Erythroblast (primary cell): Measurements from ENCODE around the gene SURF4.

Source experiments
- DNase-seq, 2 experiments: peaks; one replicate each; lab custom pipeline; 2025; lab: John Stamatoyannopoulos, UW
- GATA1 ChIP-seq: IDR thresholded peaks from 2 replicates; pipeline ENCODE4 v1.6.1; 2011; ENCODE audit warnings: low read depth, mild to moderate bottlenecking, control low read depth, low read length, moderate library complexity
- POLR2A ChIP-seq: IDR thresholded peaks from 2 replicates; pipeline ENCODE4 v1.6.1; 2011; ENCODE audit warnings: mild to moderate bottlenecking, low read length

Gene SURF4

GRCh38 chr9:133374612-133375115 lies 1.2 kb downstream of the SURF4 start:
- TF ChIP-seq POLR2A = no peak
- peak; percentile 57 to 73 for DNase-seq

GRCh38 chr9:133372144-133372543 lies 3.7 kb downstream of the SURF4 start:
- no peak for DNase-seq
- no peak for TF ChIP-seq POLR2A
- no peak for TF ChIP-seq GATA1

DNA sequence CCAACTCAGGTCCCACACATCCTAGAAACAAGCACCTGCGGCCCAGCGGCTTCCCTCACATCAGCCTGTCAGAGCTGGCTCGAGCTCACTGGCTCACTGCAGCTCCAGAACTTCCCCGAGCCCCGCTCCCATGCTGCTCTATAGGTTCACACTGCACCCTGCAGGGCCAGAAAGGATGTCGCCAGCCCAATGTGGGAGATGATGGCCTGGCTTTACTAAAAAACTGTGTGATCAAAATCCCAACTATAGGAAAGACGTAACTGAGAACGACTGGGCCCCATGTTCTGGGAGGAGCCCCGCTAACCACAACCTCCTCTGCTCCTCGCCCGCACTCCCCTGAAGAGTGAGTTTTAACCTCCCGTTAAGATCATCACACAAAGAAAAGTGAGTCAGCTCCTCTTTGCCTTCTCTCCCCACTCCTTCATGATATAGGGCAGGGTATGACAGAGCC lies 4.6 kb downstream of the SURF4 start:
- DNase-seq = peak; percentile 38 to 51
- TF ChIP-seq POLR2A (no peak), GATA1 (no peak)

DNA sequence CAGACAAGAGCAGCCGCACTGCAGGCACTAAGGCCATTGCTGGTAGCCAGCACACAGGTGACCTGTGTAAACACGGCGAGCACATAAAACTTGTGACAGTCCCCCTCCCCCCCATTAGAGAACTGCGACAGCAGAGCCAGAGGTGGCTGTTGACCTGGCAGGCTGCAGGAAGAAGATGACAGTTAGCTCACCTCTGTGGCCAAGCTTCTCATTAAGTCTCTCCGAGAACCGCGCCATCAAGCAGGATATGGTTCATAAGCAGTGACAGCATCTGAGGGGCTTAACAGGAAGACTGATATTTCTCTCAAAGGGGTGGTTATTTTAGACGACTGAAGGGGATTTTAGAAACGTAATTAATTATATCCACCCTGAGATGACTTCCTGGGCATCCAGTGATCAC lies 5.2 kb downstream of the SURF4 start:
- no peak for DNase-seq
- no peak for TF ChIP-seq POLR2A
- TF ChIP-seq GATA1 = no peak

DNA sequence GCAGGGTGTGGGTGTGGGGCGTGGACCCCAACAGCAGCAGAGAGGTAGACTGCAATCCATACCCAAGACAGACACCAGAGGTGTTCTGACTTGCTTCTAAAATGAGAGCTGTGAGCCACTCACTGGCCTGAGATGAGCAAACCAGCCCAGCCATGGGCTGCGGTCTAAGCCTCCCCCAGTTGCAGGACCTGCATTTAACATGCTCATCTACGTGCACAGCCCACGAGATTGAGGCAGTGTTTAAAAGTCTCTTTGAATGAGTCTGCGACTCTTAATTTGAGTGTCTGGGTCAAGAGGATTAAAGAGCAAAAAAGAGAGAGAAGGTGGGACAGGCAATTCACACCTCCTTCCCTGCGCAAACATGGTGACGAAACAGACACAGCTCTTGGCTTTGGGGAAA lies 5.9 kb downstream of the SURF4 start:
- no peak for TF ChIP-seq GATA1
- TF ChIP-seq POLR2A = no peak
- DNase-seq = no peak

DNA sequence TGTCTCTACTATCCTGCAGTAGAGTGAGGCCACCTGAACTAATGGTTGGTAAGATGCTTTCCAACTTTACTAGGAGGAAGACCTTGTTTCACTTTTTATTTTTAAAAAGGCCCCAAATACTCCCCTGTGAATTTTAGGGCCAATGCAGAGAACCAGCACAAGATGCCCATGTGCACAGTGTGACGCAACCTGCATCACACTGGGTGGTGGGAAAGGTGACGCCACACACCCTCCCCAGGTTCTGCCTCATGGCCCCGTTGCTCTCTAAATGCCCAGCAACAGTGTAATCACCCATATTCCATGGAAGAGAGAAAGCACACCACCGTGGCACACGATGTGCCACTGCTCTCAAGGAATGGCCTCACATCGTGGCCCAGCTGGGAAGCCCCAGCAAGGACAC lies 6.4 kb downstream of the SURF4 start:
- TF ChIP-seq GATA1 = no peak
- DNase-seq = no peak

GRCh38 chr9:133368249-133368881 lies 7.5 kb downstream of the SURF4 start:
- DNase-seq = no peak
- TF ChIP-seq POLR2A (no peak), GATA1 (no peak)

GRCh38 chr9:133367778-133368177 lies 8.1 kb downstream of the SURF4 start:
- no peak for TF ChIP-seq GATA1
- TF ChIP-seq POLR2A = no peak
- no peak for DNase-seq

DNA sequence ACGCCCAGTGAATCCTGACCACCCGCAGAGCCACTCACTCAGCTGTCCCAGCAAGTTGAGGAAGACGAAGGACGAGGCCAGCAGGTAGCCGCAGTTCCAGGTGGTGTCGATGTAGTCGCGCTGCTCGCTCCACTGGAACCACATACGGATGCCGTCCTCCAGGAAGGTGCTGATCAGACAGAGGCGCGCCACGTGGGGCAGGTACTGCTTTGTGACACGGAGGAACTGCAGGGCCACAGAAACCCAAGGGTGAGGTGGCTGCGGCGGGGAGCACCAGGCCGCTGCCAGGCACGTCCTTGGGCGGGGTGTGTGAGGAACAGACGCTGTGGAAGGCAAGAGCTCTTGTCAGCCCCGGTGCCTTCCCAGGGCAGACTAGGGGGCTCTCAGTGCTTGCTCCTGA lies 8.6 kb downstream of the SURF4 start:
- no peak for DNase-seq
- TF ChIP-seq GATA1 = no peak
- no peak for TF ChIP-seq POLR2A

DNA sequence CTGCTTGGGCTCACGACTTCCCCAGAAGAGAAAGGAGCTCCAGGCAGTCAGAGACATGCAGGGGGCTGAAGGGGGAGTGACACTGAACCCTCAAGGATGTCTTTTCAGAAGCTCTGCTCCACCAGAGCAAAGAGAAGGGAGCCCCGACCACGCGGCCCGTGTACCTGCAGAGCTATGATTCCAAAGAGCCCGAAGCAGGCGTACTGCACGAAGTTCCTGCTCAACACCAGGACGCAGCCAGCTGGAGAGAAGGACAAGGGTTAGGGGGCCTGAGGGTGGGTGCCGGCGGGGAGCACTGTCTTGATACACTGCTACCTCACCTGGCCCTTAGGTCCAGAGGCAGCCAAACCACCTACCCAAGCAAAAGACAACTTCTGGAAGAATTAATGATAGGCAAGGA lies 9.4 kb downstream of the SURF4 start:
- no peak for DNase-seq
- TF ChIP-seq POLR2A = no peak
- no peak for TF ChIP-seq GATA1

DNA sequence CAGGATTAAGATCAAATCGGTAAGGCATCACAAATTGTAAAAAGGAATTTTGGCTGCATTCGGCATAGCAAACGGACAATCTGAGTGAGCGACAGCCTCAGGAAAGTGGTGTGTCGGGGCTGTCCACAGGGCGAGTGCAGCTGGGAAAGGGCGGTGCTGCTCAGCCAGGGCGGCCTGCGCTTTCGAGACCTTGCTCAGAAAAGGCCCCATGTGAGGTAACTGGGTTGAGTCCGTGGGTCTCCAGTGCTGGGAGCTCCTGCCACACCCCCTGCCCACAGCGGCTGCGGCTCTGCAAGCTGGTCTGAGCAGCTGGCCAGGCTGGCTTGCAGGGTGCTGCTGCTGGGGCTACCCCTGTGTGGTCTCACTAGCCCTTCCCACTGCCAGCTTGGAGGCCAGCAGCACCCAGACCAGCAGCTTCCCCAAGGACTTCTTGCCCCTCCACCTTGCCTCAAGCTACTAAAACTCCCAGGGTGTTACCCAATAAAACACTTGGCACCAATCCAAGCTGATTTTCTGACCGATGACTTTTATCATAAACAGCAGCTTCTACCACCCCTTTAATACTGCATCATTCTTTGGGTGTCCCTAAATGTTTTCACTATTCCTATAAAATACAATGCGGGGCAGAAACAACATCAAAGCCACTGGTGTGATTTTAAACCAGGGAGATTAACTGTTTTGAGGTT lies 13.4 kb downstream of the SURF4 start:
- no peak for TF ChIP-seq GATA1
- no peak for TF ChIP-seq POLR2A
- peak; percentile 86 to 90 for DNase-seq

GRCh38 chr9:133361507-133362092 lies 14.3 kb downstream of the SURF4 start:
- DNase-seq = no peak
- TF ChIP-seq GATA1 (no peak), POLR2A (no peak)

- DNase-seq = peak; percentile 32 to 42
- TF ChIP-seq POLR2A (no peak), GATA1 (no peak)
Measured at GRCh38 chr9:133360400-133361393, 15.2 kb downstream of the SURF4 start.
